ENCODE data around the gene PRPSAP2.

Gene PRPSAP2

DNA sequence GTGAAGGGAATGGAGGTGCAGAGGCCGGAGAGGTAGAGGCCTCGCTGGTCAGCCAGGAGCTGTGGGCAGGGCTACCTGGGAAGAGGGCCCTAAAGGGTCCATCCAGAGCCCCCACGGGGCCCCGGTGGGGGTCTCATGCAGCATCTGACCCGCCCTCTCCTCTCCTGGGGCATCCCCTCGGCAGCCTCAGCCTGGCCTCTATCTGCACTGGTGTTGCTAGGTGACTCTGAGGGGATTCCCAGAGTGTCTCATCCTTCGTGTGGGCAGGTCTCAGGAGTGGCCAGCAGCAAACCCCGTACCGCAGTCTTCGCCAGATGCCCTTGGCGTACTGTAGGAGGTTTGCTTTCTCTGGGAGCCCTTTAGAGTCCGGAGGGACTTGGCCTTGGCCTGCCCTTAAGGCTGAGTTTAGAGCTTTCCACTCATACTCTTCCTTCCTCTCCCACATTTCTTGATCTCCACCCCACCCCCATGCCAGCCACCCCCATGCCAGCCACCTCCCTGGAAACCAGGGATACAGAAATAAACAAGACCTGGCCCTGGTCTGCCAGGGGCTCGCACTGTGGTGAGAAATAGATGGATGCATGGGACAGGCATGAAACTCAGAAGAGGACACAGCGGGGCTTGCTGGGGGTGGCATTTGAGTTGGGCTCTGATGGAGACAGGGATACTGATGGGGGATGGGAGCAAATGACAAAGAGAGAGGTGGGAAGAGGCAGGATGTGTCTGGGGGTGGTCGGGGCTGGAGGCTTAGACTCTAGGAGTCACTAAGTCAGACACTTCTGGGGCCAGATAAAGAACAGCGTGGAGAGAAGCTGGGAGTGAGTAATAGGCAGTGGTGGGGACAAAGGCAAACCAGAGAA, 103.9 kb downstream of the PRPSAP2 start:
- no peak for DNase-seq (ENCODE audit: low read depth in 2 of 2)

DNA sequence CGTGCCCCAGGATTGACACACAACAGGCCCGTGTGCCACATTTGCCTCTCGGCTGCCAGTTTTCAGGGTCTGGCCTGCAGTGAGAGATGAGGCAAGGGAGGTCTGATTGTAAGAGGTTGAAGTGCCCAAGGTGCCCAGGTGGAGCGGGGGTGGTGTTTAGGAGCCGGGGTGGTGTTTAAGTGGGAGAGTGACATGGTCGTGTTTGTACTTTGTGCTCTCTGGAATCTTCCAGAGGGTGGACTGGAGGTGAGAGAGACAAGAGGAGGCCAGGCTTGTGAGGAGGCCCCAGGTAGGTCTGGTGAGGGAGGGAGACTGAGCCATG, 104.5 kb downstream of the PRPSAP2 start:
- no peak for DNase-seq (ENCODE audit: low read depth in 2 of 2)

DNA sequence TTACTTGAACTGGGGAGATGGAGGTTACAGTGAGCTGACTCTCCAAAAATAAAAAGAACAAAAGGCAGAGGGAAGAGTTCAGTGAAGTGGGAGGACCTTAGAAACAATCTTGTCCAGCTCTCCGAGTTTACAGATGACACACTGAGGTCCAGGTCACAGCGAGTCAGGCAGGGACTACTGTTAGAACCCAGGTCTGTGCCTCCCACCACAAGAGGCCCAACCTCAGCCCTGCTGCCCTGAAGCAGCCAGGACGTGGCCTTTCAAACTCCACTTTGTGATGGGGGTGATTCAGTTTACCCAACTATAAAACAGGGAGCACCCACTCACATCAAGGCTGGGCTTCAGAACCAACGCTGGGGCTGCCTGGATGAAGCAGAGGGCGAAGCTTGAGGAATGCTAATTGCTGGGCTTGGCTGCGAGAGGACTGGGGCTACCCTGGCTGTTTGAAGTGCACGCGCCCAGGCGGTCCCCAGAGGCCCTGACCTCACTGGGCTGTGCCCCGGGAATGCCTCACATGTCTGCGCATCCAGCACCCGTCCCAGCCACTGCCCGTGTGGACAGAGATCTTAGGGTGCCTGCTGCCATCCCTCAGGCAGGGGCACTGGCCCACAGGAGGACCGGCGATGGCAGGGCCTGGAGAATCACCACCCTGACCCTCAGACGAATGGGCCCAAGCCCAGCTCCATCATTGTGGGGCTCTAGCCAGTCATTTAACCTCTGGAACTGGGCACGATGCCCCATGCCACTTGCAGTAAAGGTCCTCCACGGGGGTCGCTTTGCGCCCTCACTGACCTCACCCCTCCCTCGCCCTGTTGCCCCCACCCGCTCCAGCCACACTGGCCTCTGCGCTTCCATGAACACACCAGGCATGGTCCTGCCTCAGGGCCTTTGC, 105.4 kb downstream of the PRPSAP2 start:
- DNase-seq (ENCODE audit: low read depth in 2 of 2) = no peak

DNA sequence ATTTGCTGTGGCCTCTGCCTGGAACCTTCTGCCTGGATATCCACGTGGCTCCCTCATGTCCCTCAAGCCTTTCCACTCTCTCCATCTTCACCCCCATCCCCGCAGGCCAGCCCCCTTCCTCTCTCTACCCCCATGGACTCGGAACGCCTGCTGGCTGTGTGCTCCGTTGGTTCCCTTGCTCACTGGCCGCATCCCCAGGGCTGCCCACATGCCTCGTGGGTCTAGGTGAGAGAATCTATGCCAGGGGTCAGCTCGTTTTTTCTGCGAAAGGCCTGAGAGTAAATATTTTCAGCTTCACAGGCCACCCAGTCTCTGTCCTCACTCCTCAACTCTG, 106.1 kb downstream of the PRPSAP2 start:
- no peak for DNase-seq (ENCODE audit: low read depth in 2 of 2)

DNA sequence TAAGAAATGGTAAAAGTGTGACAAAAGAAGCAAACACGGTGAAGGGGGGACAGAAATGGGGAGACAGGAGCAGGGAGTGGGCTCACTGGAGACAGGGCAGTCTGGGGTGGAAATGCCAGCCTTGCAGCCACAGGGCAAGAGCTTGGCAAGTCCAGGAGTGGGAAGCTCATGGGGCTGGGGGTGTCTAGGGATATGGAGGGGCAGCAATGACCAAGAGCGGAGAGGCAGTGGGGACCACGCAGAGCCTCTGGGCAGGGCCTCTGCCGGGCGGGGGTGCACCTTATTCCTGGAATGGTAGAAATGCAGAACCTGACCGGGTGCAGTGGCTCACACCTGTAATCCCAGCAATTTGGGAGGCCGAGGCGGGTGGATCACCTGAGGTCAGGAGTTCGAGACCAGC, 106.6 kb downstream of the PRPSAP2 start:
- DNase-seq (ENCODE audit: low read depth in 2 of 2) = no peak

DNA sequence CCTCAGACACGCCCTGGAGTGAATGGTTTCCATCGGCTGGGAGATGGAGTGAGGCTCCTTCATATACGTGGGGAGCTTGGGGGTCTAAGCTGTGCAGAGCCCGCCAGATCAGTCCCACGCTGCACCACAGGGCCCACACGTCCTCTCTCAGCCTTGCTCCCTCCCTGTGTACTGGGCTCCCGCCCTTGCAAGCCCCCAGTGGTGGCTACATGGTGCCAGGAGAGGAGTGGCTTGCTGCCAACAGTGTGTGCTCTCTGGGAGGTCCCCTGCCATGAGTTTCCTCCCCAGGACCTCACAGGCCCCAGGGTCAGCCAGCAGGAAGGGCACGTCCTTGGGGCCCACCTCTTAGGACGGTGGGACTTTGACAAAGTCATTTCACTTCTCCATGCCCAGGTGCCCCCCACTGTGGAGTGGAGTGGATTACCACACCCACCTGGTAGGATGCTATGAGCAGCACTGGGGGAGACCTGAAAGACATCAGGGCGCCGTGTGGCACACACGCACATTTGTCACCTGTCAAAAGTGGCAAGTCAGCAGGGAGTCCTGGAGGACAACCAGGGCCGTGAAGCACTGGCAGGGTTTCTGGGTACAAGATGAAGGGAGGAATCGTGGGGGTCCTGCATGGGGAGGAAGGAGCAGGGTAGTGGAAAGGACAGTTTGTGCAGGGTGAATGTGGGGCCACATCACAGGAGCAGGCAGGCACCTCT, 107.8 kb downstream of the PRPSAP2 start:
- DNase-seq (ENCODE audit: low read depth in 2 of 2) = no peak

DNA sequence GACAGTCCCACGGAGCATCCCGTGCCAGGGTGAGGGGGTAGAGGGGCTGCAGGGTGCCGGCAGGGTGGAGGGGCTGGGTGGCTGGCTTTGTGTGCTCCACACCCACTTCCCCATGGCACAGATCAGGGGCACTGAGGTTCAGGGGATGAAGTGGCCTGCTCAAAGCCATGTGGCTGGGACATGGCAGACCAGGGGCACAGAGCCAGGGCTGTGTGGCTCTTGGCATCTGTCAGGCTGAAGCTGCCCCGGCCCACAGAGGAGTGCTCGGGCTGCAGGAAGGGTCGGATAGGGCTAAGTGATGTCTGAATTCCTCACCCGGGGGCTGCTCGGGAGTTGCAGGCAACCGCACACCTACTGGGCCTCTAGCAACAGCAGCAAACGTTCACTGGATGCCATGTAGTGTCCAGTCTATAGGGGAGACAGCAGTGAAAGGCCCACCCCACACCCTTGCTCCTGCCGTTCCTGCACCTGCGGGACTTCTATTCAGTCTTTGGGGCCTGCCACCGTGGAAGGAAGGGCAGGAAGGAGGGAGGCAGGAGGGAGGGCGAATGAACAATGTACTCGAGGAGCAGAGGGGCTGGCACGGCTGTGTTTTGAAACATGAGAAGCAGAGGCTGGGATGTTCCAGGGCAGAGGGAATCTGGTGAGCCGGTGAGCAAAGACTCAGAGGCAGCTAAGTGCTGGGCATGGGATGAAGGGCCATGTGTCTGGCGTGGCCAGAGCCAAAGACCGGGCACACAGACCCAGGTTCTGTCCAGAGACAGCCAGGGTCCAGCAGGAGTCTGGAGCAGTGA, 109.1 kb downstream of the PRPSAP2 start:
- DNase-seq (ENCODE audit: low read depth in 2 of 2) = no peak

DNA sequence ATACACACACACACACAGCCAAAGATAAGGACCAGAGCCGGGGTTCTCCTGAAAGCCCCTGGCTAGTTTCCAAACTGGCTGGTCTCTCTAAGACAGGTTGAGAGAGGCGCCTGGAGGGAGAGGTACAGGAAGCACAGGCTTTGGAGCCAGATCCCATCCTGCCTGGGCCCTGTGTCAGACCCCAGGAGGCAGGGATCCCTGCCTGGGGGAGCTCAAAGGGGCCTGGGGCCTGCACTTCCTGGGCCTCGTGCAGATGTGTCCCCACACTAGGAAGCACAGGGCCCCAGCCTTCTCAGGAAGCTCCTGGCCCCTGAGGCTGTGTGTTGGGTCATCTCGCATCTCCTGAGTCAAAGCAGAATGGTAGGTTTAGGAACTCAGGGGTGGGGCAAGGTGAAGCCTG, 110.0 kb downstream of the PRPSAP2 start:
- no peak for DNase-seq (ENCODE audit: low read depth in 2 of 2)

DNA sequence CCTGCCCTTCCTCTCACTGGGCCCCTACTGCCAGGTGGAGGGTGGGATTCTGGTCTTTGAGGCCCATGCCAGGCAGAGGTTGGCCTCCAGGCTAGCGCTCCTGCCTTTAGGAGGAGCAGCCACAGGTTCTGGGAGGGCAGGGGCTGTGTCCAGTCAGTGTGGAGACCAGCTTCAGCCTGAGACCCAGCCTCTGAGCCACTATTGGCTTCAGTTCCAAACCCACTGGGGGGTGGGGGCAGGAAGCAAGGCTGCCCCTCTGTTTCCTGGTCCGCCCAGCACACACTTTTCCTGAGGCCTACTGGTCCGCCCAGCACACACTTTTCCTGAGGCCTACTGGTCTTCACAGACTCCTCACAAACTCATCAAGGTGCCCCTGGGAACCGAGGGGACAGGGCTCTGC, 110.4 kb downstream of the PRPSAP2 start:
- no peak for DNase-seq (ENCODE audit: low read depth in 2 of 2)

DNA sequence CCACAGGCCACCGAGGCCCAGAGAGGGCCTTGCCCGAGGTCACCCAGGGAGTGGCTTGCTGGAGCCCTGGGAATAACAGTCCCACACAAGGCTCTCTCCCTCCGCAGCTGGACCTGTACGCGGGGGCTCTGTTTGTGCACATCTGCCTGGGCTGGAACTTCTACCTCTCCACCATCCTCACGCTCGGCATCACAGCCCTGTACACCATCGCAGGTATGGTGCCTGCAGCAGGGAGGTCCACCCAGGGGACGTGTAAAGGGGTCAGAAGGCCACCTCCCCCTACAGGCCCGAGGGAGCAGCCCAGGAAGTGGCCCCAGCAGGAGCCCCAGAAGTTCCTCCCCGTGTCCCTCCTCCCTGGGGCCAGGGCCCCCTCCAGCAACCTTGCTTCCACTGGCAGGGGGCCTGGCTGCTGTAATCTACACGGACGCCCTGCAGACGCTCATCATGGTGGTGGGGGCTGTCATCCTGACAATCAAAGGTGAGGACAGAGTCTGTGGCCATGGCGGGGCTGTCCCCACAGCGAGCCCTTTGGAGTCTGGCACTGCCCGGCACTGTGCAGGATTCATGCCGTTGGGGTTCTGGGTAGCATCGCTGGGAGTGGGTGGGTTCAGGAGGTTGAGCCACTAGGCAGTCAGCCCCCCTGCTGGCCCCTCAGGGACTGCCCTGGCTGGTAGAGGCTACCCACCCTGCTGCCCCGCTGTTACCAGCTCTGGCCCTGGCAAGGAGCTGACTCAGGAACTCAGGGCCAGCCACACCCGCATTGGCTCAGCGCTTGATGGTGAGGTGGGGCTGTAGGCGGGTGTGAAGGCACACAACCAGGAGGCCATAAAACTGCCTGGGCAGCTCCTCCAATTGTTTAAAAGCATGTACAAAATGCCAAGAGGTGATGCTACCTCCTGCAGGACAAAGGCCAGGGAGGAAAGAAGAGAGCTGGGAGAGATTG, 111.3 kb downstream of the PRPSAP2 start:
- DNase-seq (ENCODE audit: low read depth in 2 of 2) = no peak

DNA sequence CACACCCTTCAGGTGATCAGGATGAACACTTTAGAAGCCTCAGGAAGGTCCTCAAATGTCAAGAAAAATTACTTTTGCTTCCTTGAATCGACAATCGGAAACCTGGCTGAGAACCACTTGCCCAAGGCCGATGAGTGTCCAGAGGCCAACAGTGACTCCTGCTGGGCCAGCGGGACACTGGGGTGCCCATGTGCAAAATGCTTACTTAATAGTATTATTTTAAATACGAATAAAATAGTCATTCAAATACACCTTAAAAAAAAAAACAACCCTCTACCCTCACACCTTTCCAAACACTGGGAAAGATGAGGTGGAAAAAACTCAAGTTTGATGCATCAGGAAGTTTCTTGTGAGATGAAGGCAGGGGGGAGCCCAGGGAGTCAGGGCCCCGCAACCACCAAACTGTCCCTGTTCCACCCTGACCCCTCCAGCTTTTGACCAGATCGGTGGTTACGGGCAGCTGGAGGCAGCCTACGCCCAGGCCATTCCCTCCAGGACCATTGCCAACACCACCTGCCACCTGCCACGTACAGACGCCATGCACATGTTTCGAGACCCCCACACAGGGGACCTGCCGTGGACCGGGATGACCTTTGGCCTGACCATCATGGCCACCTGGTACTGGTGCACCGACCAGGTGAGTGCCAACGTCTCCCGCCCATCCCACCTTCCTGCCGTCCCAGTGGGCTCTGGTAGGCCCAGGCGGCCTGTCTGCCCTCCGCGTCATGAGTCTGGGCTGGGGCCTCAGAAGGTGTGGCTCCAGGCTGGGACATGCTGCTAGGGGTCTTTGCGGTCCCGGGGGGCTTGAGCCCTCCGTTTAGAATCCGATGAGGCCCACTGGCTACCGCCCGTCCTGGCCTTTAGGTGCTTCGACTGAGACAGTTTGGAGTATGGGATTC, 112.9 kb downstream of the PRPSAP2 start:
- DNase-seq (ENCODE audit: low read depth in 2 of 2) = no peak

DNA sequence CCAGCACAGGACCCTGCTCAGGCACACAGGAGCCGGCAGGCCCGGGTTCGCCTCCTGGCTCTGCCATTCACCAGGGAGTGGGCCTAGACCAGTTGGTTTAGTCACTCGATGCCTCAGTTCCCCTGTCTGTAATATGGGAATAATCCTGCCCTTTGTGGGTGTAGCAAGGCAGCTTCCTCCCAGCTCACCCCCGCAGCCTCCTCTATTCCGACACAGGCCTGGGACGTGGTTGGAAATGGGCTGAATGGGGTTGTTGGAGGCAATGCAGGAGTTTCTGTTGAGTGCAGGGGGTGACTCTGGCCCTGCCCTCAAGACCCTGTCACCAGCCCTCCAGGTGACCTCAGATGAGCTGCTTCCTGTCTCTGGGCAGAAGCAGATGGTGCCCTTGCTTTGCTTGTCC, 113.9 kb downstream of the PRPSAP2 start:
- no peak for DNase-seq (ENCODE audit: low read depth in 2 of 2)

DNA sequence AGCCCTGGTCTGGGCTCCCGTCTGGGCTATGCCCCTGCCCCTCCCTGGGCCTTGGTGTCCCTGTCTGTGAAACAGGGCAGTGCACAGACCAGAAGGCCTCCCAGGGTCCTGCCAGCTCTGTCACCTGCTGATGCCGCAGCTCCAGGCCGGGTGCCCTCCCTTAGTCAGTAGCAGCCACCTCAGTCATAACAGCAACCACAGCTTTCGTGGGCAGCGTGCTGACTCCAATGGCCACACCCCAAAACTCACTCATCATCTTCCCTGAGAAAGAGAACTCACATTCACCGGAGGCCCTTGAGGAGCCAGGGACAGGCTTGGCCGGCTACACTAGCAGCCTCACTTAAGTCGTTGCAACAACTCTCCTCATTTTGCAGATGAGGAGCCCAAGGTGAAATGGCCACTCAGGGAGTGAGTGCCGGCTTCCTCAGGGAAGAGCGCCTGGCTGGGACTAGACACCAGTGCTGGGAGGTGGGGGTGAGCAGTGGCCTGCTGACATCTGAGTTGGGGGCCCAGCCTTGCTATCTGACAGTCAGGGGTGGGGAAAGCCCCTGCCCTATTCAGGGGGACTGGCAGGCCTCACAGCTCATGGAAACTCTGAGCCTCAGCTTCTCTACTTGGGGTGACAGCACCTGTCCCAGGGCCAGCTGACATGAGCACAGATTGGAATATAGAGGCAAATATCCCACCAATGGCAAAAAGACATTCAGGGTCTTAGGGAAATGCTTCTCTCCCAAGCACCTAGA, 116.6 kb downstream of the PRPSAP2 start:
- no peak for DNase-seq (ENCODE audit: low read depth in 2 of 2)

DNA sequence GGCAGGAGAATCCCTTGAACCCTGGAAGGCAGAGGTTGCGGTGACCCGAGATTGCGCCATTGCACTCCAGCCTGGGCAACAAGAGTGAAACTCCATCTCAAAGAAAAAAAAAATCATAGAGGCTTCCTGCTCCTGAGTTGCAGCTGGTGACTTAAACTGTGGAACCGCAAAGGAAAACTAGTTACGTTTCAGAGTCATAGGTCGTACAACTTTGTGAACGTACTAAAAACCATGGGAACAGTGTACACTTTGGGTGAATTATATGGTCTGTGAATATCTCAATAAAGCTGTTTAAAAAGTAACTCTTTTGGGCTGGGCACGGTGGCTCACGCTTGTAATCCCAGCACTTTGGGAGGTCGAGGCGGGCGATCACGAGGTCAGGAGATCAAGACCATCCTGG, 117.7 kb downstream of the PRPSAP2 start:
- DNase-seq (ENCODE audit: low read depth in 2 of 2) = no peak

DNA sequence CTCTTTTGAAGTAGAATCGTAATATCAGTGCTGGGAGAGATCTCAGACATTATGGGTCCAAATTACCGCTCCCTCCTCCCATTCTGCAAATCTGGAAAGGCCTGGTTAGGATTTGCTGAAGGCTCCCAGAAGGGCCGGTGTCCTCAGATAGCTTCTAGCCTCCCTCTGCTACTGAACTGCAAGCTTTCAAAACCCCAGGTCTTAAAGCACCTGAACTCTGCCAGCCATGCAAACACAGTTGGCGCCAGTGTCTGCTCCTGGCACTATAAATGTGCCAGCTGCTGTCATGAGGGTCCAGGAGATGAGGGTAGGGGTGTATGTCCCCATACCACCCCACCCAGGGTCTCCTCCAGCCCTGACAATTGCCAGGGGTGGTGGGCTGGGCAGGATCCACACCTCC, 118.3 kb downstream of the PRPSAP2 start:
- DNase-seq (ENCODE audit: low read depth in 2 of 2) = no peak

DNA sequence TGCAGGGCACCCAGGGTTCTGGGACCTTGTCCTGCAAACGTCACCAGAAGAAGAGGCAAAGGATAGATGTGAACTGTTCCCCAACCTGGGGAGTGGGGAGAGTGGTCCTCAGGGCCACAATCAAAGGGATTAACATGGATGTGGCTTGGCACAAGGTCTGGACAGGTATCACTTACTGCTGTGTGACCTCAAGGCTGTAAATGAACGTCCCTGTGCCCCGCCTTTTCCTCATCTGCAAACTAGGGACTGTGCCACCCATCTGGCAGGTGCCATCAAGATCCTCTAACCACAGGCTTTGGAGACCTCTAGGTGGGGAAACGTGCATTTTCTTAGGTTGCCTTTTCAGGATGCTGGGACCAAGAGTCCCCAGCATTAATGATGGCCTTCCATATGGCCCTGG, 119.1 kb downstream of the PRPSAP2 start:
- DNase-seq (ENCODE audit: low read depth in 2 of 2) = no peak

DNA sequence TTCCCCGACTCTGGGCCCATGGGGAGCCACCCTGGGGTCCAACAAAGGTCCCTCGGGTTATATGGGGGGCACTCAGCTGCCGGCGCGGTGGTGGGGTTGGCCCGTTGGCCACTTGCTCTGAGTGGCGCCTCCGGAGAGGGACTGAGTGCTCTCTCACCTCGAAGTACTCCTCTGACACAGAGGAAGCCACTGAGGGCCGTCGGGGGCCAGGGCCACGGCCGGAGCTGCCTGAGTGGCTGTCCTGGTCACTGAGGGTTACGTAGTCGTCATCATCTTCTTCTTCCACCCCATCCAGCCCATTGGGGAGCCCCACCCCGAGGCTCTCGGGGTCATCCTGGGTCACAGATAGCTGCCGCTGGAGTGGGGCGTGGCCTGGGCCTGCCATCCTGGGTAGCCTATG, 119.7 kb downstream of the PRPSAP2 start:
- DNase-seq (ENCODE audit: low read depth in 2 of 2) = no peak

DNA sequence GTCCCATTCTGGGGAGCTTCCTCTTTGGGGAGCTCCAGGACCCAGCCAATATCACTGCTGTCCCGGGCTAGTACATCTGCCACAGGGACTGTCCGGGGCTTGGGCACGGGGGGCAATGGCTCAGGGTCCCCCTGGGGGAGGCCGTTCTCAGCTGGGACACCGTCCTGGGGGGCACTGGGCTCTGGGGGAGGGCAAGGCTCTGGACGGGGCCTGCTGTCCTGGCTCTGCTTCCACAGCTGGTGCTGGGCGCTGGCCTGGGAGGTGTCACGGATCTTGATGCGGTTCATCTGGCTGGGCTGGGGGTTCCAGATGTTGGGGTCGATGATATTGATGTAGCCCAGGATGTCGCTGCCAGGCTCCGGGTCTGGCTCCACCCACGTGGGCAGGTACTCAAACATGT, 120.1 kb downstream of the PRPSAP2 start:
- no peak for DNase-seq (ENCODE audit: low read depth in 2 of 2)

DNA sequence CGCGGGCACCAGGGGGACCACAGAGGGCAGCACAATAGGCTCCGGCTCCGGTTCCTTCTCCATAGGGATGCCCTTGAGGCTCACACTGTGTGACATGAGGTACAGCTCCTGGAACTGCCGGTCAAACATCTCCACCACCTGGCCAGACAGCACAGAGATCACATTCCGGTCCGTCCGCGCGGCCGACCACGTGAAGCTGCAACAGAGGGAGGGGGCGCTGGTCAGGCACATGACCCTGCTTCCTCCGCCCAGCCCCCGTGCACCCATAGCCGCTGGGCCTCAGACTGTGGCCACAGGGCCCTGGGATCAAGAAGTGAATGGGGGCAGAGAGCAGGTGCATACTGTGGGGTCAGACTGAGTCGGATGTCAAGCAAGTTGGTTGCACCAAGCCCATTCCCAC, 120.7 kb downstream of the PRPSAP2 start:
- DNase-seq (ENCODE audit: low read depth in 2 of 2) = no peak

All from fibroblast of skin of left biceps (primary cell).